ENCODE results near the gene FSIP1.

Gene FSIP1

DNA sequence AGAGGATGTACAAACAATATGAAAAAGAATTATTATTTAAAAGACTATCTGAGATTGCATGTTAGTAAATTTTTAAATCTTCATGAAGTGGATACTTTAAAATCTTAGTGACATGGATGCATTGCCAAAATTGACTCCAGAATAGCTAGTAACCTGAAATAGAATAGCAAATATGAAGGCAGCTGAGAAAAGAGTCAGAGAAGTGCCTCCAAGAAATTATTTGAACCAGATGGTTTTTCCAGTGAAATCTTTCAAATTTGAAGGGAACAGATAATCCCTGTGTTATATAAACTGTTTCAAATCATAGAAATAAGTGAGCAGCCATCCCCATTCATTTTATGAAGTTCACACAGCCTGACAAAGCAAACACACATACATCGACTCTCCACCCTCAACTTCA is 29.6 kb downstream of the FSIP1 start:
- no peak for DNase-seq

DNA sequence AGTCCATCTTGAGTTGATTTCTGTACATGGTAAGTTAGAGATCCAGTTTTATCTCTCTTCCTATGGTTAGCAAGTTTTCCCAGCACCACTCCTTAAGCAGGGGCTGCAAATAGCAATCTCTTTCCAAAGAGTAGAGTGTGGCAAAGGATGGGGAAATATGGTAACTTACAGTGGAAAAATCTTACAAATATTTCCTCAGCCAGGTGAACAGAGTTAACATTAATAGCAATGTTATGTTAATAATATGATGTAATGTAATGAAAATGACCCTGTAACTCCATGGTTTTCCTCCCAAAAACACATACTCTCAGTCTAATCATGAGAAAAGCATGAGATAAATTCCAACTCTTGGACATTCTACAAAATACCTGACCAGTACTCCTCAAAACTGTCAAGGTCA is 30.4 kb downstream of the FSIP1 start:
- no peak for DNase-seq

DNA sequence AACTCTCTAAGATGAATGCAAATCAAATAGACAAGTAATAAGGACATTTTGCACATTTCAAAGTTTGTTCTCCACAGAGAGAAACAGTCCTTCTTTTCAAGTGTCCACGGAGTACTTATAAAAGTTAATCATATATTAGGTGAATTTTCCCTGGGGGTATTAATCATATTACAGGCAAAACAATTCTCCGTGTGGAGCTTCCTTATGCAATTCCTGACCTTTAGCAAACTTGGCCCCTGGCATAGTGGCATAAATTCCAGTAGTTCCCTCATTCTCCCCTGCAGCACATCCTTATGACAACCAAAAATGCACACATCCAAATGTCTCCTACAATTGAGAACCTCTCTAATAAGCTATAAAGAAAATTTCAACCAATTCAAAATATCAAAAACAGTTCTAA is 34.4 kb downstream of the FSIP1 start:
- DNase-seq, result no peak

DNA sequence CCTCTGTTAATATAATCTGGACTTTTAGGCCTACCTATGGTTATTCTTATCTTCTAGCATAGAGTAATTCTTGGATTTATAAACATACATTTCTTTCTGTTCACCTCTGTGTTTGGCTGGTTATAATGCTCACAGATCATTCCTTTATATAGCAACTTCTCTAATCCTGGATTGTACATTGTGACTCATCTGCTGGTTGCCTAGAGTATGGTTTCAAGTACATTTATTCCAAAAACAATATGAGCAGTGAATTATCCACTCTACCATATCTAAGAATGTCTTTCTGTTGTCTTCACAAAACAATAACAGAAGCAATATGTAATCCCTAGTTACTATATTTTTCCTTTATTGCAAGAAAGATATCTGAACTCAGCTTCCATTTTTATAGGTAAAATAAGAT is 35.3 kb downstream of the FSIP1 start:
- no peak for DNase-seq

DNA sequence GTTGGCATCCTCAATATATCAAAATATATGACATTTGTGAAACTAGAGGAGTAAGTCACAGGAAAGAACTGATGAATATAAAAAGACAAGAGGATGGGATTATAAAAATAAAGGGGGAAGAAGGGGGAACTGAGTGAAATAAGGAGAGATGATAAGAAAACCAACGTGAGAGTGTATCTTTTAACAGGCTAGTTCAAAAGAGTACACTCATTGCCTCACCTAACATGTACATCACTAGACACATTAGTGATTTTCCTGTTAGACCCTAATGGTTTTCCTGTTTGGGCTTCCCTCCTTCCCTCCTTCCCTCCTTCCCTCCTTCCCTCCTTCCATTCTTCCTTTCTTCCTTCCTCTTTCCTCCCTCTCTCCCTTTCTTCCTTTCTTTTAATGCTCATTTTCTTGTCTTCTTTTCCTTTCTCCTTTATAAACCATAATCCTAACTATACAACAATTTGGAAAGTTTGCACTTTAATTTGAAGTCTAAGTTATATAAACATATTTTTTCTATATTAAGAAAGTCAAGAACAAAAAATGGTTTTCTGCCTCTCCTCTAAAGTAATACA is 35.8 kb downstream of the FSIP1 start:
- no peak for DNase-seq

DNA sequence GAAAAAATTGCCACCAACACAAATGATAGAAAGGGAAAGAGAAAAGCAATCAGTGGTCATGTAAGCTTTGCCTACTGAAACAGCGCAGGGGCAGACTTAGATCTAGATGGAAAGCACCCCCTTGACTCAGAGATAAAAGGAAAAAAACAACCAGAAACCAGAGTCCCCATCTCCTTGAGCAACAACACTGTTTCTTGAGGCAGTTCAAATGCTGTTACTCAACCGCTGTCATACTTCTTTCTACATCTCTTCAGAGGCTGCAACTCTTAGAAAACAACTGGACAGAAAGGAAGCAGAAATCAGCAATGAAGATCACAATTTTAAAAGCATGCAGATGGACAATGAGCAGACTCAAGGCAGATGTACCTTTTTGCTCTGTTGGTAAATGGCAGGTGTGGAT is 36.5 kb downstream of the FSIP1 start:
- DNase-seq, result no peak

DNA sequence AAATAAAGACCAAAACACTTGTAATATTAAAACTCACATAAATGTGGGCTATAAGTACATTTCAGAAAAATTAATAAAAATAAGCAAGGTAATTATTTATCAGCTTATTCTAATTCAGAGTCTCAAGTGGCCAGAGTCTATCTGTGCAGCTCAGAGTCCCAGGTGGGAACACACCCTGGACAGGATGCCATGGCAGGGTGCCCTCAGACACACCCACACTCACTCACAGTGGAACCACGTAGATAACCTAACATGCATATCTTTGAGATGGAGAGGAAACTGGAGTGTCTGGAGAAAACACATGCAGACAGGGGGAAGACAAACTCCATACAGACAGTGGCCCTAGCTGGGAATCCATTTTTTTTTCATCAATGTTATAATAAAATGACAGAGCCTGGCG is 37.2 kb downstream of the FSIP1 start:
- DNase-seq, result no peak

DNA sequence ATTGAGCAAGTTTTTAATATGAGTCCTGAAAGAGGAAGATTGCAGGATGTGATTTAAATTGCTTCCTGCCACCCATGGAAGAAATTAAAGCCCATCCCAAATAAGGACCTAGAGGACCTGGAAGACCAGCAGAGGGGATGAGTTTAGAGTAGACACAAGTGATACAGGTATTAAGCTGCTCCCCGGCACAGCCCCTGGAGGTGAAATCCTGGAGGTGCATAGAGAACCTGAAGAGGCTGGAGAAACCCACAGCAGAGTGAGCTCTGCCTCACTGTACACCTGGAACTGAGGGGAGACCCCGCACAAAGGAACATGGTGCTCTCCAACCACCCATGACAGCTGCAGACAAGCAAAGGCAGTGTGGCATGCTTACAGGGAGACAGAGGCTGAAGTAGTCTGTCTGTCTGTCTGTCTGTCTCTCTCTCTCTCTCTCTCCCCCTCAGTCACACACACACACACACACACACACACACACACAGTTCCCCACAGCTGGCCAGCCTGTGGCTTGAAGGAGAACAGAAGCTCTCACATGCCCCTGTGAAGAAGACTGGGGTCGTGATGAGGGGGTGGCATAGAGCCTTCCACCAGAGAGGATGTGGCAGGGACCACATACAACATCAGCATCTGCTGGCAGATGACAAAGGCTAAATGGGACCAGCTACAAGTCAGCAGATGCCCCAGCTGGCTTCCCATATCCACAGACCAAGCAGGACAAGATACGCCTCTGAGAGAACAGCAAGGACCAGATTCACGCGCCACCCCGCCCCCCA is 38.1 kb downstream of the FSIP1 start:
- DNase-seq, result no peak

DNA sequence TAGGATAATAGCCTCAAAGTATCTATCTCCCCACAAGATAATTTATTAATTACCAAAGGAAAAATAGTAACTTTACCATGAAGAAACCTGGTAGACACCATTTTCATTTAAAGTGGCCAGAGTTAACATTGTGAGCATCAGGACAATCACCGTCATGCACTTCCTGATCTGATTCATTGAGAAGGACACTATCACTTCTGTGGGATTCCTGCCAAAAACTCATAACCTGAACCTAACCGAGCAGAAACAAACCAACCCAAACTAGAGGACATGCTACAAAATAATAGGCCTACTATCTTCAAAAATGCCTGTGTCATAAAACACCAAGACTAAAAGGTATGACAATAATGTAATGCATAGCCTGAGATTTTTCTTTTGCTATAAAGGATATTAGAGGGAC is 39.0 kb downstream of the FSIP1 start:
- no peak for DNase-seq

DNA sequence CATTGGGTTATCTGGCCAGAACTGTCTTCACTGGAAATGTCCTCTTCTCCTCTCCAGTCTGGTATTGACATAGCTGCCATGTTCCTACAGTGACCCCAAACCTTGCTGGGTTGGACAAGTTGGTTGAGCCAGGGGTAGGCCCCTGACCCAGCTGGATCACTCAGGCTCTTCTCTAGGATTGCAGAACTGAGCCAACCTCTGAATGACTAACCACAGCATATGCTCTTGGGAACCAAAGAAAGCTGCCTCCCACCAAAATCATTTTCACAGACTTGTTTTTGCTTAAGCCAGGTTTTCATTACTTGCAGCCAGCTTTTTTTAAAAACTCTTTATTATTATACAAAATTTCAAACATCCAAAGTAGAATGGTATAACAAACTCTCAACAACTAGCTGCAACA is 41.4 kb downstream of the FSIP1 start:
- DNase-seq, result no peak

DNA sequence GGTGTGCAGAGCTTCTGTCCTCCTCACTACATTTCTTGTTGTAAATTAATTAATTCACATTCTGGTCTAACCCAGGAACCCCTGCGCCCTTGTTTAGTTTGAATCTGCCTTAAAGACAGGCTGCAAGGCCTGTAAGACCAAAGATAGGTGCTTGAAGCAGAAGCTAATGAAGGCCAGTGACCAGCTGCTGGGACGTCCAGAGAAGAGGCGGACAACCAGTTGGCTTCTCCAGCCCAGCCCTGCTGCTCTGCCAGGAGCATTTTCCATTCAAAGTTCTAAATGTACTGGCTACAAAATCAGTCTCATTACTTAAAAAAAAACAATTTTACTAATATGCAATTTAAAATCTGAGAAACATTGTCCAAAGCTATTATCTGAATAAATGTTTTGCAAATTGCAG is 43.6 kb downstream of the FSIP1 start:
- no peak for DNase-seq

DNA sequence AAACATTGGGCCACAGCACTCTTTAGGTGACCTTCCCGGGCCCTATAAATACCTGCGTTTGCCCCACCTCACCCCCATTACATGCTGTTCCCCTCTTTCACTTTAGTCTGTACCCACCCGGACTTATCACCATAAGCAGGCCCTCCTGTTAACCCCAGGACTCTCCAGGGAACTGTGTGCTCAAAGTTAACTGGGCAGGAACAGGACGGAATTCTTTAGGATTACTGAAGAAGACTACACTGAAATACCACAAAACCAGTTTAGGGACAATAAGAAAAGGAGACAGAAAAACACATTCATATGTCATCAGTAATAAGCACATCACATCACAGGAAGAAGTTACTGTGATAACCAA is 45.5 kb downstream of the FSIP1 start:
- no peak for DNase-seq

DNA sequence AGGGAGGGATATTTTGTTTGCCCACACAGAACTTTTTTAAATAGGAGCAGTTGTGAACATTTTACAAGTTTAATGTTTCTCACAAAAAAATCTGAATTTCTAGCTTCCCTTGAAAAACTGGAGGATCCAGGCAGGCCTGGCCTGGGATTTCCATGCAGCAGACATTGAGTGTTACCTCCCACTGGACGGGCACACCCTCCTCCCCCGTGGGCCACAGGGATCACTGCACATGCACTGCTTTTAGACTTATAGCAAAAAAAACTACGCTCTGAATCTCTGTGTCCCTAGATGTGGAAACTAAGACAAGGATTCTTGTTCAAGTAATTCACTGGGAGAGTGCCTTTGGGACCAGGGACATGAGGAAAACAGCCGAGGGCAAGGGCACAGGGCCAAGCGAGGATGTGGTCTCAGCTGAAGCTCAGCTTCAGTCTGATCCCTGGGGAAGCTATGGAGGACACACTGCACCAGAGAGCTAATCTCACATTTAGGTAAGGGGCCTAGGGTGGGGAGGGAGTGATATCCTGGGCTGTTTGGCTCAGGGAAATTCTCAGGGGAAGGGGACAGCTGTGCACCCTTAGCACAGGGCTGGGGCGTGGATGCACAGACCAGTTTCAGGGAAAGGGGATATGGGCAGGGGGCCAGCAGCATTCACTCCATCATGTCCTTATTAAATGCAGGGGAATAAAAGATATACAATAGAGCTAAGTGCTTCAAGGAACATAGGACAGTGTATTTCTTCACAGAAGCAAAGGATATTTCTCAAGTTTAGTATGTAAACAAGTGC is 46.0 kb downstream of the FSIP1 start:
- no peak for DNase-seq

DNA sequence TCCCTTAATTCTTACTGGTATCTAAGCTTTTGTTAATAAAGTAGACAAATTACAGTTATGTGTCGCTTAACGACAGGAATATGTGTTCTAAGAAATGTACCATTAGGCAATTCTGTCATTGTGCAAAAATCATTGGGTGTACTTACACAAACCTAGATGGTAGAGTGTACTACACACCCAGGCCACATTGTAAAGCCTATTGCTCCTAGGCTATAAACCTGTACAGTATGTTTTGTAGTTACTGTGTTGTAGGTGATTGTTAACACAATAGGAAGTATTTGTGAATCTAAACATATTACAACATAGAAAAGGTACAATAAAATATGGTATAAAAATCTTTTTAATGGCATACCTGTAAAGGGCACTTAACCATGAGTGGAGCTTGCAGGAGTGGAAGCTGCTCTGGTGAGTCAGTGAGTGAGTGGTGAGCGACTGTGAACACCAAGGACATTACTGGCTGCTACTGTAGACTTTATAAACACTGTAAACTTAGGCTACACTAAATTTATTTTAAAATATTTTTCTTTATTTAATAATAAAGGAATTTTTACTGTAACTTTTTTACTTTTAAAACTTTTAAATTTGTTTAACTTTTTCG is 47.4 kb downstream of the FSIP1 start:
- no peak for DNase-seq

DNA sequence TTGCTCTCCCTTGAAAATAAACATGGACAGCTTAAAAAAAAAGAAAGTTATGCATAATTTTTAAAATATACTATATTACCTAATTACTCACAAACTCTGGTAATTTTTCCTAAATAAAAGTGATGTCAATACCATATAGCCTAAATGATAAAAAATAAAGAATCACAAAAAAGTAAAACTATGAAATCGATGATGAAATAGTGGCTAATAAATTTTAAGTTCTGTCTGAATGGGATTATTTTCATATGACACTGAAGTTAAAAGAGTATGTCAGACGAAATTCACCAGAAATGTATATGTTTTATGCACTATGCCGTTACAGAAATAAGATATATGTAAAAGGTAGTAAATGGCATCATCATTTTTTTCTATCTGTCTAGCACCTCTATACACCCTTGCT is 51.4 kb downstream of the FSIP1 start:
- DNase-seq, result no peak

DNA sequence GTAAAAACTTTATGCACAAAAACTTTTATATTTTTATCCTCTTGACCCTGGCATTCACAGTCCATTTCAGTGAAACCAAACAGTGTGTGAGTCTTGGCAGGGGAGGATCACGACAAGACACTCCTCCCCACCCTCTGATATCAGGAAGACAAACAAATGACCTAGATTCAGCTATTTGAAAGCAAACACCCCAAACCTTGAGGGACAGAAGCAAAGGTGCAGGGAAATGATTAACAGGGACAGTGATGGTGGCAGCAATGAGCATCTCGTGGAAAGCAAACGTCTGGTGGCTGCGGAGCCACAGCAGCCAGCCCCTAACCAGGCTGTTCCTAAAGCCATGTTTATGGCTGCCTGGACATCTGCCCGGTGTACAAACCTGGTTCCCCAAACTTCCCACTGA is 52.1 kb downstream of the FSIP1 start:
- no peak for DNase-seq

DNA sequence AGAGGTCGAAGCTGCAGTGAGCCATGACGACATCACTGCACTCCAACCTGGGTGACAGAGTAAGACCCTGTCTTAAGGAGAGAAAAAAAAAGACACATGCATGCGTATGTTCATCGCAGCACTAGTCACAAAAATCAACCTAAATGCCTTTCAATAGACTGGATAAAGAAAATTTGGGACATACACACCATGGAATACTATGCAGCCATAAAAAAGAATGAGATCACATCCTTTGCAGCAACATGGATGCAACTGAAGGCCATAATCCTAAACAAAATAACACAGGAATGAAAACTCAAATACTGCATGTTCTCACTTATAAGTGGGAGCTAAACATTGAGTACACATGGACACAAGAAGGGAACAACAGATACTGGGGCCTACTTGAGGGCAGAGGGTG is 53.1 kb downstream of the FSIP1 start:
- DNase-seq, result no peak

DNA sequence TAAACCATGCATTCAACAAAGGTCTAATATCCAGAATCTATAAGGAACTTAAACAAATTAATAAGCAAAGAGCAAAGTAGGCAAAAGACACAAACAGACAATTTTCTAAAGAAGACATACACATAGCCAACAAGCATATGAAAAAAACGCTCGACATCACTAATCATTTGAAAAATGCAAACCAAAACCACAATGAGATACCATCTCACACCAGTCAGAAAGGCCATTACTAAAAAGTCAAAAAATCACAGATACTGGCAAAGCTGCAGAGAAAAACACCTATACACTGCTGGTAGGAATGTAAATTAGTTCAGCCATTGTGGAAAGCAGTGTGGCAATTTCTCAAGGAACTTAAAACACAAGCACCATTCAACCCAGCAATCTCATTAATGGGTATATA is 53.8 kb downstream of the FSIP1 start:
- DNase-seq, result no peak

DNA sequence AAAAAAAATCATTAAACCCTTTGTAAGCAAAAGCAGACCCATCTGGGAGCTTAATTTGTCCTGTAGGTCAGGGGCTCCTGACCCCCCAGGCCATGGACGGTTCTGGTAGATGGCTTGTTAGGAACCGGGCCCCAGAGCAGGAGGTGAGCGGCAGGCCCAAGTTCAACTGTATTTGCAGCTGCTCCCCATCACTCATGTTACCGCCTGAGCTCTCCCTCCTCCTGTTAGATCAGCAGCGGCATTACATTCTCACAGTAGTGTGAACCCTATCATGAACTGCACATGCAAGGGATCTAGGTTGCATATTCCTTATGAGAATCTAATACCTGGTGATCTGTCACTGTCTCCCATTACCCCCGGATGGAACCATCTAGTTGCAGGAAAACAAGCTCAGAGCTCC is 60.7 kb downstream of the FSIP1 start:
- DNase-seq, result no peak

DNA sequence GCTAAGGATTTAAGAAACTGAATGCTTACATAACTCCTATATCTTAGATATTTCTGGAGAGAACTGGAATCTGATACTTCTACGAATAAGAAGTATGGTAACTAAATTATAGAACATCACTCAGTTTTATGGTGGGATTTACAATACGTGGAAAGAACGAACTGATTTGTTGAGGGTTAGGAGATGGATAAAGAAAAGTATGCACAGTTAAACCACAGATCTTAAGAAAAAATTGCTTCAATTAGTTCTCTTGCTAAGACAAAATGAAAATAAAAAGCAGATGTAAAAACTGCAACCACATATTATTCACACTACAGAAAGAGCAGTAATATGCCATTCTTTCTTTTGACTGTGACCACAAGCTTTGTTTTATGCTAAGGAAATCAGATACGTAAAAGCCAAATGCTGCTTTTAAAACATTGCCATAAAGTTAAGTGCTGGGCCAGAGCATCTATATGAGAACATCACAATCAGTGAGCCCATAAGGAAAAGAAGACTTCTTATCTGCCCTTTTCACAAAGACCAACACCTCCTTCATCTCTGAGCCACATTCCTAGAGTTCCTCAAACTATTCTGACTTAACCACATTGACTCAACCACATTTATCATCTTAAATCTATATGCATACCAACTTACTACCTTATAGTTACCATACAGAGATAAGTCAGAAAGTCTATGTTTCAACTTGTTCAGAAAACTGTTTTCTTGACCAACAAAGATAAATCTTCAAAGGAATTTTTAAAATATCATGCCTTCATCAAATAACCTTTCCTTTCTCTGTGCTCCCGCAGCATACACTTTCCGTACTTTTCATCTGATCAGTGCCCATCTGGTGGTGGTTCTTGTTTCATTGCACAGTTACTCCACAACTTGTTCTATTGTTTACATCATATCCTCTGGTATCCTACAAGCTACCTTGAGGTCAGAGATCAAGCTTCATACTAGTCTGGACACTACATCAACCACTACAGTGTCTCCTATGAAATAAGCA is 61.7 kb downstream of the FSIP1 start:
- no peak for DNase-seq

DNA sequence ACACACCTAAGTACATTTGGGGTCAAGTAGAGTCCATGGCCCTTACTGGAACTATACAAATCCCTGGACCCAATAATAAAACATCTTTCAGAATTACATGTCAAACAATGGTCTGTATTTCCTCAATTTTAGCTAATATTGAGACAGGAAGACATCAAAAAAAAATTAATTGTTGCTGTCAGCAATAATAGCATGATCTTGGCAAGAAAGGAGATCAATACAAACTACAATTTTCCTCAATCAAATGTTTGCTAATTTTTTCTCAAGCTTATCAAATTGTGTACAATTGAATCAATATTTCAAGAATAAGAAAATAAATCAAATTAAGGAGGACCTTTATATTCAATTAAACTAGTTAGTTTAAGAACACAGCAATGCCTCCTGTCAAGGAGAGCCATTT is 62.6 kb downstream of the FSIP1 start:
- DNase-seq, result no peak

DNA sequence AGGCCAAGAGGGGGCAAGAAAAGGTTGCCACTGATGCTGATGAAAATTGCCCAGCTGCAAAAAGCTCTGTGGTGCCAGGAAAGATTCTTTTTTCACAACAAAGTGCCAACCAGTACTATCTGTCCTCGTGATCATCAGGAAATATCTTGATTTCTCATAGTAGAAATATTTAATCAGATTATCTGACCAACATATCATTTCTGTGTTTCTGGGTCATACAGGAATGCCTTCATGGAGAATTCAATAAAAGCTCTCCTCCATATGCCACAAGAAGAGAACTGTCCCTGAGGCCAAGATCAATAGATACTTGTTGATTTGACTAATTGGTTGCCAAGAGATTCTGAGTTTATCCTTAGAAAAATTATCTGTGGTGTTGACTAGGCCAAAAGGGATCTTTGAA is 63.5 kb downstream of the FSIP1 start:
- DNase-seq, result no peak

DNA sequence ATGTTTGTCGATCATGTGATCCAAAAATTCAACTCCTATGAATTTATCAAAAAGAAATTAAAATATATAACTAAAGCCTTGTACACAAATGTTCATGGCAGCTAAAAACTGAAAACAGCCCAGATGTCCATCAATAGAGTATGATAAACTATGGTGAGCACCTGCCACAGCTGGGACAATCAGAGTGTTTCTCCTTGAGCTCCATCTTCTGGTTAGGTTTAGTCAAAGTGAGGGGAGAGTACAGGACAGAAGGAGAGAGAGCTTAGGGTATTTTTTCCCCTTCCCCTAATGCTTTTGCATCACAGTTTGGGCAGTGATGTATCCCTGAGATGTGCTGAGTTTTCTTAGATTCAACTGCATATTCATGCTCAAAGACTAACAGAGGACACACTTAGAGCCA is 65.5 kb downstream of the FSIP1 start:
- DNase-seq, result no peak
